Breast epithelium (tissue), 4 donors: ENCODE results near the gene MLX. TPM values are rescaled to one million over a fixed set of nuclear protein-coding genes. Genes with fewer than 3 reads are reported as not detected.
"Not testable (repeated sequence)": the region's sequence is repeated elsewhere in the genome, so short reads cannot be mapped to it uniquely, and the experiment has no call there.

Experiments used
- DNase-seq, 2 donors: peaks; one replicate each; pipeline ENCODE4 v3.0.0-alpha.2; 2019; ENCODE audit warnings: low spot score in 2 of 2
- H3K27ac ChIP-seq, 2 donors: fragments of 200-600 bp; sonication (generic) in 1 of 2; one replicate each; pipeline ENCODE4 v1.5.1; 2016 to 2019; ENCODE audit warnings: mild to moderate bottlenecking in 1 of 2
- H3K27me3 ChIP-seq, 2 donors: fragments of 200-600 bp; sonication (generic) in 1 of 2; one replicate each; pipeline versions ENCODE4 v1.5.1 to v1.6.0; 2017 to 2019; ENCODE audit warnings: control low read depth in 1 of 2, mild to moderate bottlenecking in 1 of 2
- H3K36me3 ChIP-seq: fragments of 200-600 bp; one replicate; pipeline ENCODE4 v1.5.1; 2019
- H3K4me1 ChIP-seq, 2 donors: fragments of 200-600 bp; sonication (generic); one replicate each; pipeline ENCODE4 v1.5.1; 2016 to 2019; ENCODE audit warnings: control low read depth in 1 of 2
- H3K4me3 ChIP-seq, 3 donors: fragments of 200-600 bp; sonication (generic); 1 replicate in 2 of 3; 2 replicates in 1 of 3; pipeline ENCODE4 v1.5.1; 2016 to 2019; ENCODE audit warnings: mild to moderate bottlenecking in 3 of 3, moderate library complexity in 2 of 3
- H3K9me3 ChIP-seq, 2 donors: fragments of 200-600 bp; sonication (generic) in 1 of 2; one replicate each; pipeline ENCODE4 v1.5.1; 2016 to 2019; ENCODE audit warnings: control low read depth in 1 of 2
- CTCF ChIP-seq, 3 donors: fragments of 450-650 bp; IDR thresholded peaks; one replicate each; pipeline ENCODE4 v1.5.1; 2016 to 2017; ENCODE audit warnings: antibody characterized with exemption in 3 of 3, mild to moderate bottlenecking in 3 of 3, moderate library complexity in 3 of 3
- POLR2A ChIP-seq: fragments of 450-650 bp; IDR thresholded peaks from one replicate; pipeline ENCODE4 v1.6.1; 2016; ENCODE audit warnings: antibody characterized with exemption, mild to moderate bottlenecking, moderate library complexity
- POLR2AphosphoS5 ChIP-seq, 3 donors: sonication (generic); formaldehyde crosslinking; IDR thresholded peaks; one replicate each; pipeline ENCODE4 v1.6.1; 2017; ENCODE audit warnings: antibody characterized with exemption in 3 of 3
- intact Hi-C: fragments of 100-400 bp; cut with DNase I; formaldehyde crosslinking; loops from one replicate; pipeline ENCODE4 v1.15.1; 2023; ENCODE audit warnings: low total_unique reads
- total RNA-seq, 3 donors: library from RNA; depleted of rRNA; stranded (reverse); fragments of >200 nt; gene quantifications; one replicate each; pipeline ENCODE4 v1.1.0, GENCODE V29; 2016

Gene MLX
- total RNA-seq, 3 donors from 2014 or later = 27.2 to 49.8 (median 39.4) TPM

GRCh38 chr17:42553866-42554249 lies 13.0 kb upstream of the MLX start:
- intact Hi-C loops = no loop called here
- Histone ChIP-seq H3K4me3 (peak overlapping the region; percentile 74 to 87 (median 75)), H3K36me3 (no peaks in the 10 kb centered on the region), H3K27ac (peak overlapping the region; percentile 91 to 94), H3K27me3 (no peaks in the 10 kb centered on the region), H3K9me3 (no peaks in the 10 kb centered on the region), H3K4me1 (peaks cover 3 to 10% of the 10 kb centered on the region in 2 donors)
- TF ChIP-seq CTCF (IDR thresholded peaks at IDR 0.05) = no peak
- TF ChIP-seq POLR2AphosphoS5 (IDR thresholded peaks at IDR 0.05) = no peak
- TF ChIP-seq POLR2A = no peak
- DNase-seq = no peak

- peaks cover 3 to 10% of the 10 kb centered on the region in 2 donors for H3K4me1 ChIP-seq
- no peak for TF ChIP-seq CTCF (IDR thresholded peaks at IDR 0.05)
- TF ChIP-seq POLR2AphosphoS5 (IDR thresholded peaks at IDR 0.05) = peak; percentile 84 to 92 (median 86)
- peak; percentile 85 for TF ChIP-seq POLR2A
- intact Hi-C loops = no loop called here
- H3K4me3 ChIP-seq = peak overlapping the region; percentile 74 to 87 (median 75)
- H3K27me3 ChIP-seq = no peaks in the 10 kb centered on the region
- H3K9me3 ChIP-seq = no peaks in the 10 kb centered on the region
- H3K27ac ChIP-seq = peak overlapping the region; percentile 91 to 94
- DNase-seq = peak; percentile 82 to 83
- H3K36me3 ChIP-seq = no peaks in the 10 kb centered on the region
Measured at GRCh38 chr17:42554250-42555121, 12.4 kb upstream of the MLX start.

- H3K4me1 ChIP-seq = peaks cover 3 to 10% of the 10 kb centered on the region in 2 donors
- H3K36me3 ChIP-seq = no peaks in the 10 kb centered on the region
- H3K4me3 ChIP-seq = peak overlapping the region; percentile 74 to 87 (median 75)
- H3K27me3 ChIP-seq = no peaks in the 10 kb centered on the region
- TF ChIP-seq CTCF (IDR thresholded peaks at IDR 0.05) (no peak), POLR2A (no peak), POLR2AphosphoS5 (IDR thresholded peaks at IDR 0.05) (no peak)
- intact Hi-C loops = no loop called here
- H3K27ac ChIP-seq = peak overlapping the region; percentile 91 to 94
- no peaks in the 10 kb centered on the region for H3K9me3 ChIP-seq
- DNase-seq = no peak
Measured at GRCh38 chr17:42555122-42555622, 11.7 kb upstream of the MLX start.

GRCh38 chr17:42555961-42556617 lies 10.8 kb upstream of the MLX start:
- H3K9me3 ChIP-seq, H3K27me3 ChIP-seq, intact Hi-C loops, H3K27ac ChIP-seq, DNase-seq, H3K36me3 ChIP-seq, H3K4me1 ChIP-seq: not testable (repeated sequence)
- peak overlapping the region in 1 of 3 donors; percentile 75 for H3K4me3 ChIP-seq

- H3K36me3 ChIP-seq = no peaks in the 10 kb centered on the region
- H3K27ac ChIP-seq = peak overlapping the region in 1 of 2 donors; percentile 49
- intact Hi-C loops = no loop called here
- no peak for DNase-seq
- TF ChIP-seq CTCF (IDR thresholded peaks at IDR 0.05) (no peak), POLR2A (no peak), POLR2AphosphoS5 (IDR thresholded peaks at IDR 0.05) (no peak)
- H3K4me3 ChIP-seq = no peak overlapping the region
- no peaks in the 10 kb centered on the region for H3K9me3 ChIP-seq
- no peaks in the 10 kb centered on the region for H3K27me3 ChIP-seq
- peaks cover 12 to 14% of the 10 kb centered on the region in 2 donors for H3K4me1 ChIP-seq
Measured at GRCh38 chr17:42559075-42559474, 7.8 kb upstream of the MLX start.
